HG03378 (cell line): ENCODE measurements around the gene TCERG1L.
"Not testable (repeated sequence)": the region's sequence is repeated elsewhere in the genome, so short reads cannot be mapped to it uniquely, and the experiment has no call there.

Experiments used
- ATAC-seq: cut with Tn5 transposase; IDR thresholded peaks from one replicate; pipeline ENCODE4 v1.9.1; 2021; ENCODE audit warnings: mild to moderate bottlenecking, moderate library complexity; ENCODE audit not compliant: unreplicated experiment

Gene TCERG1L

GRCh38 chr10:131311661-131312477 lies at the start of gene TCERG1L:
TCERG1L (minus strand) TSS chr10:131311721; CDS start chr10:131311635, 86 bp downstream.
- no peak for ATAC-seq

- ATAC-seq = no peak
Observed at GRCh38 chr10:131358741-131359442, 47.4 kb upstream of the TCERG1L start.

- ATAC-seq = no peak
Observed at GRCh38 chr10:131356442-131356841, 44.9 kb upstream of the TCERG1L start.

GRCh38 chr10:131355881-131356280 lies 44.4 kb upstream of the TCERG1L start:
- no peak for ATAC-seq

GRCh38 chr10:131355056-131355455 lies 43.5 kb upstream of the TCERG1L start:
- no peak for ATAC-seq

GRCh38 chr10:131354380-131354779 lies 42.9 kb upstream of the TCERG1L start:
- ATAC-seq = no peak

- ATAC-seq = no peak
Observed at GRCh38 chr10:131352765-131353290, 41.3 kb upstream of the TCERG1L start.

GRCh38 chr10:131350660-131351059 lies 39.1 kb upstream of the TCERG1L start:
- no peak for ATAC-seq

GRCh38 chr10:131350245-131350644 lies 38.7 kb upstream of the TCERG1L start:
- ATAC-seq = no peak

GRCh38 chr10:131346456-131346855 lies 34.9 kb upstream of the TCERG1L start:
- no peak for ATAC-seq

- no peak for ATAC-seq
Observed at GRCh38 chr10:131345691-131346090, 34.2 kb upstream of the TCERG1L start.

- no peak for ATAC-seq
Observed at GRCh38 chr10:131344747-131345146, 33.2 kb upstream of the TCERG1L start.

GRCh38 chr10:131337741-131338140 lies 26.2 kb upstream of the TCERG1L start:
- ATAC-seq = no peak

- ATAC-seq = no peak
Observed at GRCh38 chr10:131332821-131333220, 21.3 kb upstream of the TCERG1L start.

- no peak for ATAC-seq
Observed at GRCh38 chr10:131323880-131324279, 12.4 kb upstream of the TCERG1L start.

GRCh38 chr10:131323025-131323424 lies 11.5 kb upstream of the TCERG1L start:
- no peak for ATAC-seq

- ATAC-seq = not testable (repeated sequence)
Observed at GRCh38 chr10:131322575-131322974, 11.1 kb upstream of the TCERG1L start.

GRCh38 chr10:131320860-131321604 lies 9.5 kb upstream of the TCERG1L start:
- ATAC-seq = no peak

- no peak for ATAC-seq
Observed at GRCh38 chr10:131318814-131319213, 7.3 kb upstream of the TCERG1L start.

- no peak for ATAC-seq
Observed at GRCh38 chr10:131318291-131318690, 6.8 kb upstream of the TCERG1L start.
